IgD-negative memory B cell (primary cell): ENCODE data around the gene GRIFIN. TPM values are rescaled to one million over a fixed set of nuclear protein-coding genes. Genes with fewer than 3 reads are reported as not detected.

Source experiments
- H3K27ac Mint-ChIP-seq, 3 donors: one replicate each; pipeline ENCODE4 v1.8.0; 2020 to 2022; ENCODE audit warnings: mild to moderate bottlenecking in 3 of 3, mixed read lengths in 3 of 3, moderate library complexity in 1 of 3
- H3K27me3 Mint-ChIP-seq: one replicate; pipeline ENCODE4 v1.8.0; 2021; ENCODE audit warnings: mixed read lengths
- H3K36me3 Mint-ChIP-seq: one replicate; pipeline ENCODE4 v1.8.0; 2020; ENCODE audit warnings: mild to moderate bottlenecking, mixed read lengths
- H3K4me1 Mint-ChIP-seq, 3 donors: one replicate each; pipeline ENCODE4 v1.8.0; 2020 to 2022; ENCODE audit warnings: mixed read lengths in 3 of 3, mild to moderate bottlenecking in 1 of 3
- H3K4me3 Mint-ChIP-seq, 4 donors: one replicate each; pipeline ENCODE4 v1.8.0; 2020 to 2022; ENCODE audit warnings: mild to moderate bottlenecking in 4 of 4, mixed read lengths in 4 of 4, moderate library complexity in 3 of 4
- H3K9me3 Mint-ChIP-seq, 3 donors: one replicate each; pipeline ENCODE4 v1.8.0; 2020 to 2021; ENCODE audit warnings: mixed read lengths in 3 of 3, mild to moderate bottlenecking in 1 of 3
- polyA plus RNA-seq: library from polyadenylated mRNA; unstranded; fragments of 300-500 nt; fragmentation: Illumina TruSeq; gene quantifications from one replicate; pipeline ENCODE4 v1.2.3, GENCODE V29; 2021

GRIFIN gene
- polyA plus RNA-seq, 1 donor from 2014 or later = not detected

GRCh38 chr7:2517026-2517425 is 40.8 kb upstream of the GRIFIN start:
- peak overlapping the region in 2 of 3 donors; percentile 46 to 96 for H3K27ac Mint-ChIP-seq
- no peaks in the 10 kb centered on the region for H3K9me3 Mint-ChIP-seq
- no peaks in the 10 kb centered on the region for H3K27me3 Mint-ChIP-seq
- peaks cover 15 to 19% (median 19%) of the 10 kb centered on the region in 3 donors for H3K4me1 Mint-ChIP-seq
- H3K4me3 Mint-ChIP-seq = peak overlapping the region in 1 of 4 donors; percentile 94
- H3K36me3 Mint-ChIP-seq = peaks cover 6% of the 10 kb centered on the region

GRCh38 chr7:2516194-2516555 is 40.0 kb upstream of the GRIFIN start:
- Mint-ChIP-seq H3K36me3 (peaks cover 2% of the 10 kb centered on the region), H3K4me3 (peak overlapping the region in 1 of 4 donors; percentile 18), H3K9me3 (no peaks in the 10 kb centered on the region)

GRCh38 chr7:2515424-2516193 is 39.4 kb upstream of the GRIFIN start:
- Mint-ChIP-seq H3K4me3 (peak overlapping the region in 1 of 4 donors; percentile 18), H3K27me3 (no peaks in the 10 kb centered on the region), H3K36me3 (no peaks in the 10 kb centered on the region), H3K9me3 (no peaks in the 10 kb centered on the region), H3K27ac (no peak overlapping the region), H3K4me1 (peaks cover 13 to 23% (median 21%) of the 10 kb centered on the region in 3 donors)

More at GRCh38 chr7:2516194-2516555, 40.0 kb upstream of the GRIFIN start:
- Mint-ChIP-seq H3K4me1 (peaks cover 13 to 22% (median 21%) of the 10 kb centered on the region in 3 donors), H3K27ac (peak overlapping the region in 1 of 3 donors; percentile 96), H3K27me3 (no peaks in the 10 kb centered on the region)

- H3K9me3 Mint-ChIP-seq = no peaks in the 10 kb centered on the region
- peaks cover 13 to 27% (median 25%) of the 10 kb centered on the region in 3 donors for H3K4me1 Mint-ChIP-seq
- H3K36me3 Mint-ChIP-seq = no peaks in the 10 kb centered on the region
Observed at GRCh38 chr7:2514473-2515423, 38.5 kb upstream of the GRIFIN start.

GRCh38 chr7:2513702-2514101 is 37.5 kb upstream of the GRIFIN start:
- peaks cover 13 to 32% (median 29%) of the 10 kb centered on the region in 3 donors for H3K4me1 Mint-ChIP-seq

More at GRCh38 chr7:2514473-2515423, 38.5 kb upstream of the GRIFIN start:
- H3K4me3 Mint-ChIP-seq = no peak overlapping the region
- H3K27me3 Mint-ChIP-seq = no peaks in the 10 kb centered on the region
- H3K27ac Mint-ChIP-seq = no peak overlapping the region

GRCh38 chr7:2512713-2513112 is 36.5 kb upstream of the GRIFIN start:
- peaks cover 6 to 36% (median 33%) of the 10 kb centered on the region in 3 donors for H3K4me1 Mint-ChIP-seq
- peak overlapping the region; percentile 75 to 88 (median 82) for H3K4me3 Mint-ChIP-seq
- no peaks in the 10 kb centered on the region for H3K27me3 Mint-ChIP-seq
- peak overlapping the region; percentile 98 to 100 (median 98) for H3K27ac Mint-ChIP-seq
- H3K36me3 Mint-ChIP-seq = no peaks in the 10 kb centered on the region
- H3K9me3 Mint-ChIP-seq = no peaks in the 10 kb centered on the region

More at GRCh38 chr7:2513702-2514101, 37.5 kb upstream of the GRIFIN start:
- Mint-ChIP-seq H3K4me3 (peak overlapping the region in 1 of 4 donors; percentile 45), H3K9me3 (no peaks in the 10 kb centered on the region), H3K36me3 (no peaks in the 10 kb centered on the region), H3K27ac (no peak overlapping the region), H3K27me3 (no peaks in the 10 kb centered on the region)

- peak overlapping the region; percentile 98 to 100 (median 98) for H3K27ac Mint-ChIP-seq
- no peaks in the 10 kb centered on the region for H3K36me3 Mint-ChIP-seq
- H3K9me3 Mint-ChIP-seq = no peaks in the 10 kb centered on the region
- H3K4me1 Mint-ChIP-seq = peaks cover 4 to 34% (median 30%) of the 10 kb centered on the region in 3 donors
- H3K27me3 Mint-ChIP-seq = no peaks in the 10 kb centered on the region
- H3K4me3 Mint-ChIP-seq = peak overlapping the region; percentile 75 to 94 (median 88)
Observed at GRCh38 chr7:2512179-2512661, 36.0 kb upstream of the GRIFIN start.

- Mint-ChIP-seq H3K4me1 (peaks cover 4 to 34% (median 28%) of the 10 kb centered on the region in 3 donors), H3K9me3 (no peaks in the 10 kb centered on the region)
Observed at GRCh38 chr7:2511769-2512168, 35.6 kb upstream of the GRIFIN start.

GRCh38 chr7:2510909-2511768 is 34.9 kb upstream of the GRIFIN start:
- peak overlapping the region; percentile 98 to 100 (median 98) for H3K27ac Mint-ChIP-seq
- no peaks in the 10 kb centered on the region for H3K9me3 Mint-ChIP-seq
- peaks cover 4 to 34% (median 28%) of the 10 kb centered on the region in 3 donors for H3K4me1 Mint-ChIP-seq
- no peaks in the 10 kb centered on the region for H3K27me3 Mint-ChIP-seq
- H3K4me3 Mint-ChIP-seq = peak overlapping the region; percentile 75 to 94 (median 90)
- H3K36me3 Mint-ChIP-seq = no peaks in the 10 kb centered on the region

More at GRCh38 chr7:2511769-2512168, 35.6 kb upstream of the GRIFIN start:
- Mint-ChIP-seq H3K27ac (peak overlapping the region; percentile 98 to 100 (median 98)), H3K4me3 (peak overlapping the region; percentile 75 to 94 (median 90)), H3K27me3 (no peaks in the 10 kb centered on the region), H3K36me3 (no peaks in the 10 kb centered on the region)

- H3K4me1 Mint-ChIP-seq = peaks cover 4 to 34% (median 28%) of the 10 kb centered on the region in 3 donors
- H3K27ac Mint-ChIP-seq = peak overlapping the region; percentile 98 to 100 (median 98)
- peak overlapping the region; percentile 75 to 94 (median 90) for H3K4me3 Mint-ChIP-seq
- no peaks in the 10 kb centered on the region for H3K9me3 Mint-ChIP-seq
- no peaks in the 10 kb centered on the region for H3K27me3 Mint-ChIP-seq
- no peaks in the 10 kb centered on the region for H3K36me3 Mint-ChIP-seq
Observed at GRCh38 chr7:2510130-2510776, 34.1 kb upstream of the GRIFIN start.

GRCh38 chr7:2509298-2509906 is 33.2 kb upstream of the GRIFIN start:
- Mint-ChIP-seq H3K27me3 (no peaks in the 10 kb centered on the region), H3K4me3 (peak overlapping the region; percentile 77 to 89 (median 84)), H3K27ac (peak overlapping the region; percentile 98 to 100 (median 98)), H3K4me1 (peaks cover 4 to 34% (median 28%) of the 10 kb centered on the region in 3 donors), H3K36me3 (no peaks in the 10 kb centered on the region), H3K9me3 (no peaks in the 10 kb centered on the region)

- Mint-ChIP-seq H3K36me3 (no peaks in the 10 kb centered on the region), H3K4me1 (peaks cover 4 to 34% (median 28%) of the 10 kb centered on the region in 3 donors), H3K9me3 (no peaks in the 10 kb centered on the region), H3K27me3 (no peaks in the 10 kb centered on the region), H3K27ac (peak overlapping the region; percentile 98 to 100 (median 98)), H3K4me3 (peak overlapping the region; percentile 77 to 89 (median 84))
Observed at GRCh38 chr7:2508327-2509215, 32.4 kb upstream of the GRIFIN start.
